OCI-LY7 (cell line): ENCODE data around the gene ZNF189.

Experiments used
- EZH2phosphoT487 ChIP-seq: fragments of 200-600 bp; sonication (generic); IDR thresholded peaks from 2 replicates; pipeline ENCODE4 v1.6.1; 2018; ENCODE audit warnings: low read depth, borderline replicate concordance, mild to moderate bottlenecking, mixed run types, antibody characterized with exemption, low read length, moderate library complexity, mixed read lengths
- TF ChIP-seq, protein P1 (sequence below): fragments of 200-600 bp; sonication (generic); conservative IDR thresholded peaks from 2 replicates; pipeline ENCODE4 v1.5.1; 2014; ENCODE audit warnings: mild to moderate bottlenecking, antibody characterized with exemption, low read length, moderate library complexity, mixed read lengths

DNA sequence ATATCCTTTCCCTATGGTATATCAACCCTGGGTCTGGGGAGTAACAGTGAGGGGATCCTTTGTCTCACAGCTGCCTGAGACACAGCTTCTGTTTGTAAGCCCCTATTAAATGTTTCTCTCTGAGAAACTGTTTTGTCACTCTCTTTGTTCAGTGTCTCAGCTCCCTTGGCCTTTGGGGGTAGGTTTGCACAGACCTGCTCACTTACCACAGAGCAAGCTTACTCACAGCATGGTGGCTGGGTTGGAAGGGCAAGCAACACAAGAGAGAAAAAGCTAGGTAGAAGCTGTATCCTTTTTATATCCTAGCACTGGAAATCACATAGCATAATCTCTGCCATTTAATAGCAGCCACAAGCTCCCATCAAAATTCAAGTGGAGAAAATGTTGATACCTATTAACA lies 18.4 kb upstream of the ZNF189 start:
- TF ChIP-seq, protein P1, sequence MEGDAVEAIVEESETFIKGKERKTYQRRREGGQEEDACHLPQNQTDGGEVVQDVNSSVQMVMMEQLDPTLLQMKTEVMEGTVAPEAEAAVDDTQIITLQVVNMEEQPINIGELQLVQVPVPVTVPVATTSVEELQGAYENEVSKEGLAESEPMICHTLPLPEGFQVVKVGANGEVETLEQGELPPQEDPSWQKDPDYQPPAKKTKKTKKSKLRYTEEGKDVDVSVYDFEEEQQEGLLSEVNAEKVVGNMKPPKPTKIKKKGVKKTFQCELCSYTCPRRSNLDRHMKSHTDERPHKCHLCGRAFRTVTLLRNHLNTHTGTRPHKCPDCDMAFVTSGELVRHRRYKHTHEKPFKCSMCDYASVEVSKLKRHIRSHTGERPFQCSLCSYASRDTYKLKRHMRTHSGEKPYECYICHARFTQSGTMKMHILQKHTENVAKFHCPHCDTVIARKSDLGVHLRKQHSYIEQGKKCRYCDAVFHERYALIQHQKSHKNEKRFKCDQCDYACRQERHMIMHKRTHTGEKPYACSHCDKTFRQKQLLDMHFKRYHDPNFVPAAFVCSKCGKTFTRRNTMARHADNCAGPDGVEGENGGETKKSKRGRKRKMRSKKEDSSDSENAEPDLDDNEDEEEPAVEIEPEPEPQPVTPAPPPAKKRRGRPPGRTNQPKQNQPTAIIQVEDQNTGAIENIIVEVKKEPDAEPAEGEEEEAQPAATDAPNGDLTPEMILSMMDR: no peak
- no peak for TF ChIP-seq EZH2phosphoT487
